Measurements from ENCODE around the gene NFYC.

The NFYC gene

DNA sequence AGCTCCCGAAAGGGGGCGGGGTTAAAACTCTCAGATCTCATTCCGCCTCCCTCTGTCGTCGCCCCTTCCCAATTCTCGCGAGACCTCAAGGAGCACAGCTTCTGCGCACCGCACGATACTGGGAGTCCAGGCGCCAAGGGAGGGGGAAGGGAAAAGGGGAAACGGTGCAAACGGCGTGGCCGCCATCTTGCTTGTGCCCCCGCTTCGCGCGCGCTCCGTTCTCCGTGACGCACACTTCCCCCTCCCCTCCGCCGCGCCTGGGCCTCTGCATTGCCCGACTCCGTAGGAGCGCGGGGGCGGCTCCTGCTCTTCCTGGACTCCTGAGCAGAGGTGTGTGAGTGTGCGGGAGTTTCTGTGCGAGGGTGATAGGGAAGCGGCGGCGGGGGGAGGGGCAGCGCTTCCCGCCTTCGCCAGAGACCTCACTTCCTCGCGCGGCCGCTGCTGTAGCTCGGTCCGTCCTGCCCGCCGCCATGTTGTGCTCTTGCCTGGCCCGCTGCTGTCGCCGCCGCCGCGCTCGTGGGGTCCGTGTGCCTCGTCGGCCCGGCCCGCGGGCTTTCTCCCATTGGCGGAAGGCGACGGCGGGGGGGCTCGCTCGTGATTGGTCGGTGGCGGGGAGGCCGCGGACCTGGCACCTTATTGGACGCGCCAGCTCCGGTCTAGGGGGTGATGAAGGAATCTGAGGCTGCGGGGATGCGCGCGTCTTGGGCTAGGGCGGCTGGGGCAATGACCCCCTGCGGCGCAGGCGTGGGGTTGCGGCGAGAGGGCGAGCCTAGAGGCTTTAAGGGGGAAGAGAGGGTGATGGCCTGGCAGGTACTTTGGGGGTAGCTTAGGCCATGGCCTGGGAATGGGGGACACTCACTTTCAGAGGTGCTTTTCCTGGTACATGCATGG, at the start of gene NFYC:
Gene NFYC, plus strand, starts transcription at position 167 of the 891 bp plus-strand sequence. CDS start 47,140 bp downstream, outside the sequence.
- peak; percentile 98 for DNase-seq (ENCODE audit: low read depth)

DNA sequence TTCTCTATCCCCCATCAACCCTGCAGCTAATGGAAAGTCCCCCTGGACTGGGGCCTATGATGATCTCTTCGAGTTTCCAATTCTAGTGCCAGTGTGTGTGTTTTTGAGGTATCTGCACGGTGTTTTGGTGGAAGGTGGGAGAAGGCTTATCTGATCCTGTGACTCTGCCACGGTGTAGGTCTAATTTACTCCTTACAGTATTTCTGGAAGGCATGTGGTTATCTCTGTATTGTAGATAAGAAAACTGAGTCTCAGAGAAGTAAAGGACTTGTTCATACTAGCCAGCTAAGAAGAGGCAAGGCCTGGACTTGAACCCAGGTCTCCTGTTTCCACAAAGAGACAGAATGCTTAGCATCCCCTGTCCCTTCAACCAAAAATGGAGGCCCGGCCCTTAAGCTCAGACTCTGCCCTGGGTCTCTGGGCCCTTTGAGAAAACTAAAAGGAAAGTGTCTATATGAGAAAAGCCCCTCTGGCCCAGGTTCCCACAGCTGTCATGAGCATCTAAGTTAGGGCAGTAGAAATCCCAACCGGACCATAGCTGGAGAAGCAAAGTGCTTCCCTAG, 46.3 kb upstream of the NFYC start:
- DNase-seq (ENCODE audit: low read depth): no peak

DNA sequence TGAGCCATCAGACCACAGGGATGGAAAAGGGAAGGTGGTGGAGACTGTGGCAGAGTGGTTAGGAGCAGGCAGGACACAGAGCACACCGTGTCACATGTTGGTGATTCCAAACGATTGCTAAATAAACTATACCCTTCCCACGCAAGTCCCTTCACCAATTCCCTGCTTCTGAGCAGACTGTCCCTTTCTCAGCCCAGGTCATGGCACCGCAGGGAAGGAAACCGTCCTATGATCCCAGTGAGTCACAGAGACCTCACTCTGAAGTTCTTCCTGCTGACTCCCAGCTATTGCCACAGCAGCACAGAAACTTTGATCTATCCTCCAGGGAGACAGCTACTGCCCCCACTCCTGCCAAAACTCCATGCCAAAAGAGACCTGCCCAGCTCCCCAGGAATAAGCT, 45.2 kb upstream of the NFYC start:
- no peak for DNase-seq (ENCODE audit: low read depth)

DNA sequence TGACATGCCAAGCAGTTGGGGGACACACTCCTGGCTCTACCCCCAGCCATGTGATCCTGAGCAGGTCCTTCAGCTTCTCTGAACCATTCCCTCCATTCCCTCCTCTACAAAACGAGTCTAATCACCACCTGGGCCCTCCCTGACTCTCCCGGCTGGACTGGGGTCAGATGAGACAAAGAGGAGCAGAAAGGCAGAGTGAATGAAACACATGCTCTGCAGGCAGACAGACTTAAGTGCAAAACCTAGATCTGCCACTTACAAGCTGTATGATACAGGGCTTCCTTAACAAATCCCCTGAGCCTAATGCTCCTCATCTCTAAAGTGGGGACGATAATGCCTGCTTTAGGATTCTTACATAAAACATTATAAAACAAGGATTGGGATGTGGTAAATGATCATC, 43.3 kb upstream of the NFYC start:
- no peak for DNase-seq (ENCODE audit: low read depth)

DNA sequence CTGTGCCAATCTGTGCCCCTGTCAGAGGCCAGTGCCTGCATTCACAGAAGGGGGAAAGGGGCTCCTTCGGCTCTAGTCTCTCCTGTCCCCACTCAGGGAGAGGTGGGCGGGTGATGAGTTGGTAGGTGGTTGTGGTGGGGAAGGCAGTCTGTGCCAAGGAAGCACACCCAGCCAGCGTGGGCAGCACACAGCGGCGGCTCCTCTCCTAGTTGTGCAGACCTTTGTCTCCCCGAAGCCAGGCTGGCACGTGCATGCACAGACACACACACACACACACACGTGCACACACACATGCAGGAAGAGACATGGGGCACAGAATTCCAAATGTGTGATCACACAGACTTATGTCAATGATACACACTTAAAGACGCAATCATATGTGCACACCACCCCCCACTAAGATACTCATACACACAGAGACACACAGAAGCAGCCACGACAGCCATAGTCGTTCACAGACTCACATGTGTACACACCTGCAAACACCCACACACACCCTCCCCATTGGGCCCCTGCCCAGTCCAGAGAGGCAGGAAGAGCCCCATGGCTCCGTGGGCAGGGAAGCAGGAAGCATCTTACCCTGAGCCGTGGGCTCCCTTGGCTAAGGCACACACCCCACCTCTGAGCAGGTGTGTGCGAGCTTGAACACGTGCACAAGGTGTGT, 42.4 kb upstream of the NFYC start:
- no peak for DNase-seq (ENCODE audit: low read depth)

DNA sequence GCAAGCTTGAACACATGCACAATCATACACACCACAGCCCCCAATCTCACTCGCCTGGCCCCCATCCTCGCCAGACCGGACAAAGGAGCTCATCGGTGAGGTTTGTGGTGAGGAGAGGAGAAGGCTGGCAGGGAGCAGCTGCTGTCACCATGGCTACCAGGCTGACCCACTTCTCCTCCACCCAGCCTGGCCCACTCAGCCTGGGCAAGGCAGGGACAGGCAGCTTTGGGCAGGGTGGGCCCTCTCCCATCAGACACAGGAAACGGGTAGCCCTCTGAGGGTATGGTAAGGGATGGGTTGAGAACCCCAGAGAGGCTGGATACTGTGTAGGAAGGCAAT, 41.9 kb upstream of the NFYC start:
- DNase-seq (ENCODE audit: low read depth): no peak

DNA sequence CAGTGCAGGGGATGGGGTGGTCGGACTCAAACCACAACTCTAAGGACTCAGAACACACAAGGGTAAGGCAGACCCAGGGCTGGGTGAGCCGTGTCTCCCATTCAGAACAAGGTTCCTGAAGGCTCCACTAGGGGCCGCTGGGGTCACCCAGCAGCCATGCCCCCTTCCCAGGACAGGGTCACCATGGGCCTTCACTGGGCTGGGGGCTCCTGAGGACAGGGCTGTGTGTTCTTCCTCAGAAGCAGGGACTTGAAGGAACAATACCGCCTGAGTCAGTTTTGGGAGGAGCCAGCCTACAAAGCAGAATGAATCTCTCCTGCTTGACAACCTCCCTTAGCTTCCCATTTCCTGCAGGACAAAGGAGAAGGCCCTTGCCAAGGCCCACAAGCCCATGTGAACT, 41.4 kb upstream of the NFYC start:
- DNase-seq (ENCODE audit: low read depth): no peak

DNA sequence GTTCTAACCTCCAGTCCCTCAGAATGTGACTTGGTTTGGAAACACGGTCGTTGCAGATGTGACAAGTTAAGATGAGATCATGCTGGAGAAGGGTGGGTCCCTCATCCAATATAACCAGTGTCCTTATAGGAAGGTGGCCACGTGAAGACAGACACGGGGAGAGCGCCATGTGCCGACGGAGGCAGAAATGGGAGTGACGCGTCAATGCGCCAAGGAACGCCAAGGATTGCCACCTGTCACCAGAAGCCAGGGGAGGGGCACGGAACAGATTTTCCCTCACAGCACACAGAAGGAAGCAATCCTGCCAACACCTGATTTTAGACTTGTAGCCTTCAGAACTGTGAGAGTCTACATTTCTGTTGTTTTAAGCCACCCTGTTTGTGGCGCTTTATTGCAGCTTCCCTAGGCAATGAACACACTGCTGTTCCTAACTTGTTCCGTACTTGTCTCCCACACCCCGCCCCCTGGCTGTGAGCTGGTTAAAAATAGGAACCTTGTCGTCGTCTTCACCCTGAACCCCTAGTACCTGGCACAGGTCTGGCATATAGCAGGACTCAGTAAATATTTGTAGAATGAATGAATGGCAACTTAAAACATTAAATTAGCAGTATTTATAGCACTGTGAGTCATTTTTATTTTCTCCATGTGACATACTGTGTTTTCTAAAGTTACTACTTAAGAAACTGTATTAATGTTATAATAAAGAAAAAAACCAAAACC, 40.2 kb upstream of the NFYC start:
- no peak for DNase-seq (ENCODE audit: low read depth)

DNA sequence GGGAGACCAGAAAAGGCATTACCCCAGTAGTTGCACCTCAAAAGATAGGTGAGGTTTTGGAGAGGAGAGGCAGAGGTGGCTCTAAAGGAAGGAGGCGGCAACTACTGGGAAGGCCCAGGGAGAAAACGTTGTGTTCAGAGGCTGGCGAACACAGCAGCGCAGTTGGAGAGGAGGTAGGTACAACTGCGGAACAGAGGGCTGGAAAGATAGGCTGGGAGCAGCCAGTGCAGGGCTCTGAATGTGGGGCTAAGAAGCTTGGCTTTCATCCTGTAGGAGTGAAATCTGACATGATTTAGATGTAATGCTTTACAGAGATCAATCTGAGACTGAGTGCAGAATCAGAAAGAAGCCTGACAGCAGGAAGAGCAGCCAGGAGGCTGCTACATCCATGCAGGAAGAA, 39.0 kb upstream of the NFYC start:
- DNase-seq (ENCODE audit: low read depth): no peak

DNA sequence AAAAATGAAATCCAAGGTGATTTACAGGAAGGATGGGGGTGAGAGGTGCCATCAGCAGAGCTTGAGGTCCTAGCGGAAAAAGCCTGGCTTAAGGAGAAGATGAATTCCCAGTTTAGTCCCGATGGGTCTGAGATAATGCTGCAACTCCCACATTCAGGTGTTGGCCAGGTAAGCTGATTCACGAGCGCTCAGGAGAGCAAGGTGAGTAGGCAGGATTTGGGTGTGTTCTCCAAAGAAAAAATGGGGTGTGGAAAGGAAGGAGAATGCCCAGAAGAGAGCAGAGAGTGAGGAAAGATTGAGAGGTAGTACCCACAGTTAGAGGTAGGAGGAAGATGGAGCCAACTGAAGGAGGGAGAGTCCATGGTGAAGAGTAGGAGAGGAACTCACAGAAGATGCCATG, 38.5 kb upstream of the NFYC start:
- DNase-seq (ENCODE audit: low read depth): no peak

DNA sequence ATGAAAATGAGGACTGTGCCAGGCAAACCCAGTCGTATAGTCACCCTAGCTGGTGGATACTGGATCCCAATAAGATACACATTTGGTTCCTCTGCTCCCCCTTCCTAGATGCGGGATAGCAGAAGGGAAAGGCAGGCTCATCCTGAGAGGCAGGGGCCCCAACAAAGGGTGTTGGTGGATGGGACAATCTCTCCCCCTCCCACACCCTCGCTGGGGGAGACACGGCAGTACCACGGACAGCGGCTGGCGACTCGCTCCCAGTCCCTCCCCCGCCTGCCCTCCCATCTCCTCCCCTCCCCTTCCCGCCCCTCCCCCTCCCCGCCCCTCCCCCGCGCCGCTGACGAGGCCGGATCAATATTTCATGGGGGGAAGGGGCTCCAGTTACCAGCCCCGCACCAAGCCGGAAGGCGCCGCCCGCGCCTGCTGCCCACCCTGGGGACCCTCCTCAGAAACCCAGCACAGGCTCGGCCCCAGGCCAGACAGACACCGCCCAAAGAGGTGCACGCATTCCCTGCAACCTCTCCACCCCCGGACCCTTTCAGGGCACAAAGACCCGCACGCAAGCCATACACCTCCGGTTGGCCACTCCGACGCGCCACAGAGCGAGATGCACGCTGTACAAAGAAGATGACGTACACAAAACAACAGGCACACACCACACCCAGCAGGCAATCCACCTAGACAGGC, 37.5 kb upstream of the NFYC start:
- no peak for DNase-seq (ENCODE audit: low read depth)

DNA sequence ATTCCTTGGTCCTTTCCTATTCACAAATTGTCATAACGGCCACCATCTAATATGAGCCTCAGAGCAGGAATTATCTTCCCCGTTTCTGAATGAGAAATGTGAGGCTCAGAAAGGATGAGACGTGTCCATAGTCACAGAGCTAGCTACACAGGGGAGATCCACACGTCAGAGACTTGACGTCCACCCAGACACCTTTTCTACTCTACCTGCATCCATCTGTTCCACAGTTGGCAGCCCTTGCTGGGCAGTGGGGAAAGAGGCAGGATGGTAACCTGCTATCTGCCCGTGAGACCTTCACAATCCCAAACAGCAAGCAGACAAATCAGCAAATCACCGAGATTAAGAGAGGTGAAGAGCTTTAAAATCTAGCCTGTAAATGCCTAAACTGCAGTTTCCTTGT, 34.5 kb upstream of the NFYC start:
- DNase-seq (ENCODE audit: low read depth): no peak

DNA sequence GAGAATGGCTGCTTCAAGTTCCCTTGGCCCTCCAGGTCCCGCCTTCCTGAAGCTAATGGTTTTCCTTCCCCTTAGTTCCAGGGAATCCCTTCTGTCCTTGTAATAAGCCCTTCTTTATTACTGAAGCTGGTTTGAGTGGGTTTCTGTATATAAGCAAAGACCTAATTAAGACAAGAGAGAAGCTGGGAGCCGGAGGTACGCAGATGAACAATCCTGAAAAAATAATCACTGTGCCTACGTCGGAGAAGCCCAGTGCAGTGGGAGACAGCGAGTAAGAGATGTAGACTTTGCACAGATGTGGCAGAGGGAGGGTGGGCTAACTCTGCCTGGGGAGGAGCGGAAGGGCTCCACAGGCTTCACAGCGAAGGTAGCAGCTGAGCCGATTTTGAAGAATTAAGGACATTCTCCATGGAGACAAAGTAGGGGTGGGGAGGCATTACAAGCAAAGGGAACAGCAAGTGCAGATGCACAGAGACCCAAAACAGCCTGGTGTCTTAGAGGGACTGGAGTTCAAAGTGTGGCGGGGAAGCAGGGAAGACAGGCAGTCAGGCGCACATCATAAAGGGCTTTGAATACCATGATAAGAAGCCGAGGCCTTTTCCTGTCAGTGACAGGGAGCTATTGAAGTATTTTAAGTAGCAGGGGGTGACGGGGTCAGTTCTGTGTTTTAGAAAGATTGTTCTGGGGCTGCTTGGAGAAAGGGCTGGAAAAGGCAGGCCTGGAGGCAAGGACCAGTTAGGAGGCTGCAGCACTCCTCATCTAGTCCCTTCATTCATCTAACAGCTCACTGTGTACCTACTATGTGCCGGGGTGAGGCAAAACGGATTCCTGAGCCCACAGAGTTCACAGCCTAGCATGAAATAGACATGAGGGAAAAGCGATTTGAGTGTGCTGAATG, 32.5 kb upstream of the NFYC start:
- DNase-seq (ENCODE audit: low read depth): no peak

DNA sequence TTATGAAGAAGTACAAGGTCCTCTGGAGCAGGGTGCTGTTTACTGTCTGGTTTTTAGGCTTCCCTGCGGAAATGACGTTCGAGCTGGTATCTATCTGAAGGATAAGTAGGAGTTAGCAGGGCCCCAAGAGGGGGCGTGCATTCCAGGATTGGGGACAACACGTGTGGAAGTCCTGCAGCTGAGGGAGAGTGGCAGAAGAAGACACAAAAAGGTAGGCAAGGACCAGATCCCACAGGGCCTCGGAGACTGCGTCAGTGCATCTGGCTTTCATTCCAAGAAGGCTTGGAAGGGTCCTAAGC, 31.9 kb upstream of the NFYC start:
- DNase-seq (ENCODE audit: low read depth): no peak

DNA sequence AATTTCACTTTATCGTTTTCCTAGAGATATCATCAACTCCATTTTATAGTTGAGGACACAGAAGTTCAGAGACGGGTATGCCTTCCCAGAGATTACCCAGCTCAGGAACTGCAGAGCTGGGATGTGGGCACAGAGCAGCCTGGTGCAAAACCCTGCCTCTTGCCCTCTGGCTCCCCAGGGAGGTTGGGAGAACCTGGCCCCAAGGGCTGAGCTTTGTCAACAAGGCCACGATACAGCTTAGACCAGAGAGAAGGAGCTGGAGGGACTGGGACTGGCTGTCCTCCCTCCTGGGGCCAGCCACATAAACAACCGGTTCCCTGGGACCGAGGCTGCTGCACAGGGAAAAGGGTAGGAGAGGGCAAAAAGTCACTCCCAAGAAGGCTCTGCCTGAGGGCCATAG, 29.8 kb upstream of the NFYC start:
- no peak for DNase-seq (ENCODE audit: low read depth)

DNA sequence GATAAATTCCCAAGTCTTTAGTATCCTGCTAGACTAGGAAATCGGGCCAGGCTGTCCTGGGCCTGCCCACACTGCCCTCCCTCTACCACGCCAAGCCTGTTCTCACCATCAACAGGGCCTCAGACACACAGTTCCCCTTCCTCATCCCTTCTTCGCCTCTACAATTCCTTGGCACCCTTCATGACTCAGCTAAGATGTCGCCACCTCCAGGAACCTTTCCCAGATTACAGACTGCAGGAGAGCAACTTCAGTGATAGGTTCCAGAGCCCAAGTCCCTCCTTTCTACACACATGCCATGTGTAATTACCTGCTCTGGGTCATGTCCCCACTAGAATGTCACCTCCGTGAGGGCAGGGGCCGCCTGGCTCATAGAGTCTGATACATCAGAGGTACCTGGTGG, 29.4 kb upstream of the NFYC start:
- no peak for DNase-seq (ENCODE audit: low read depth)

DNA sequence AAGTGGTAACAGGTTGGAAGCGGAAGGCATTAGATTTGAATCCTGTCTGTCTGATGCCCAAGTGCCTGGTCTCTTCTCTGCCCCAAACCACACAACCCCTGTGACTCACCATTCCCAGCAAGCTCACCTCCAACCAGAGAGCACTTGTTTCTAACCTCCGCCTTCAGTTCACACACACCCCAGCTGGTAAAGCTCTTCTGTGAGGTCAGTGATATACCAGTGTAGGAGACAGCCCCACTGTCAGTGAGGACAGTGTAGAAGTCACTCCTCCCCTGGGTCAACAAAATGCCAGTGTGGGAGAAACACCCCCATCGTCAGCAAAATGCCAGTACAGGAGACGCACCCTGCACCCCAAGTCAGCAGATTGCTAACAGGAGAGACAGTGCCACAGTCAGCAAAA, 28.6 kb upstream of the NFYC start:
- no peak for DNase-seq (ENCODE audit: low read depth)

DNA sequence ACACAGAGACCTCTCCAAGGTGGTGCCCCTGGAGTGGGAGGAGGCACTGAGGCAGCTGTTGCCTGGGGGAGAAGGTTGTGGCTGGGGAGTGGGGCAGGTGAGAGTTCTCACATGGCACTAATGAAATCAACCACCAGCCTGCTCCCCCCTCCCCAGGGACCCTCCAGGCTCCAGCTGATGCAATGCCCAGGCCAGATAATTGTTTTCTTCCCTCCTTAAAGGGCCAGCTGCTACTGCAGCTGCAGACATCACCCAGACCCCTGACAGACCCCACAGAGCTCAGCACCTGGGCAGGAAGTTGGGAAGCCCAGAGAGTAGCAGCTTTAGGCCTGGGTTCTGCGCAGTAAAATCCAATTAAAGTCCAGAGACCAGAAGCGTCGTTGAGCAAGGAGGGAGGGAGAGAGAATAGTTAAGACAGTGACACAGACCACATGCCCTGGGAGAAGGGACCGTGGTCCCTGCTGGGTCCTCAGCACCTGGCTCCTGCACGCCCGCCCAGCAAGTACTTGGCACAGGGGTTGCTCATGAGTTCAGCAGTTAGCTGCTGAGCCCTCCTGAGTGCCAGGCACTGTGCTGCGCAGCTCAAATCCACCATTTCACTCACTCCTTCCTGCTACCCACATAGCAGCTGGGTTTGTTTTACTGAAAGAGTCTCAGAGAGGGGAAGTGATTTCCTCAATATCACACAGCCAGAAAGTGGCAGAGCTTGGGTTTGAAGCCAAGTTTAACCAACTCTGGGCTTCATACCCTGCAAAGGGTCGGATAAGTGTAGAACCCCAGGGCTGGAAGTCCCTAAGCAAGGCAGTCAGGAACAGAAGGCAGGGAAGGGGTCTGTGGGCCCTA, 28.0 kb upstream of the NFYC start:
- no peak for DNase-seq (ENCODE audit: low read depth)

DNA sequence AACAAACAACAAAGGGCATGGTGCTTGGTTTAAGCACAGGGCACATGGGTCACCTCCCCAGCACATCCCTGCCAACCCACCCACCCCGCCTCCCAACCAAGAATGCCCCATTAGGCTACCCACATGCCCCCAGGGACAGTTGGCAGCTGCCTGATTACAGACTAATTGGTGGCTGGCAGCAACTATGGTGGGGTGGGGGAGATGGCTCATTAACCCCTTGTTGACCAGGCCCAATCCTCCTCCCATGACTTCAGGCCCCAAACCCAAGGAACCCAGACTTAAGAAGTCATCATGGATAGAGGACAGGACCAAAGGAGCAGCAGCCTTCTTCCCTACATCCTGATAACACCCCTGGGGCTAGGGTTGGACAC, 27.4 kb upstream of the NFYC start:
- no peak for DNase-seq (ENCODE audit: low read depth)

DNA sequence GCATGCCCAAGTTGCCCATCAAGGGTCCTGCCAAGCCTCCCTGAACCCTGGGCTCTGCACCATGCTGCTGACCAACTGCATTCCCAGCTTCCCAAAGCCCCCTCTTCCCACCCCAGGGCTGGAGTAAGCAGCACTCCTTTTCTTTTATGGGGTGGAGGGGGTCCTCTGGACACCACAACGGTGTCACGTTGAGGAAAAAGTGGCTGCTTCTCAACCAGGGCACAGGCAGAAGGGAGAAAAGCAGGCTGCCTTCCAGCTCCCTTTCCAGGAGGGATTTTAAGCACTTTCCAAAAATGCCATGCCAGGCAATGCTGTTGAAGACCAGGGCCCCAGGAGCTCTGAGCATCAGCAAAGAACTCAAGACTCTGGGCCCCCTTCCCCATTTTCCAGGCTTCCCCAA, 26.7 kb upstream of the NFYC start:
- no peak for DNase-seq (ENCODE audit: low read depth)

Data from fibroblast of gingiva (primary cell).